ENCODE data around the gene BORCS8. TPM values are rescaled to one million over a fixed set of nuclear protein-coding genes. Genes with fewer than 3 reads are reported as not detected.
"Not testable (repeated sequence)": the region's sequence is repeated elsewhere in the genome, so short reads cannot be mapped to it uniquely, and the experiment has no call there.

Gene BORCS8
- total RNA-seq, 1 donor = 13.4 TPM

DNA sequence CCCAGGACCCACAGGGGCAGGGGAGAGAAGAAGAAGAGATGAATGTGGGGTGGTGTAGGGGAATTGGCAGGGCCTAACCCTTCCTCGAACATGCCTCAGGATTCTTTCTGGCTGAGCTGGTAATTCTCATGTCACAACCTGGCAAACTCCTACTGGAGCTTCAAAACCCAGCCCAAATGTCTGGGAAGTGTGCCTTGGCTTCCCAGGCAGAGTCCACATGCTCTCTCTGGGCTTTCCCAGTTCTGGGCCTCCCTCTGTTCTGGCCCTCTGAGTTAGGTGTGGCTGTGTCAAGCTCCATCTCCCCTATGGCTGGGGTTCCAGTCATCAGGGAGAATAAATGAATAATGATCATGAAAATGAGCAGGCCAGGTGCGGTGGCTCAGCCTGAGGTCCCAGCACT, 42.5 kb downstream of the BORCS8 start:
- DNase-seq (ENCODE audit: low read depth) = no peak
- TF ChIP-seq, protein P1, sequence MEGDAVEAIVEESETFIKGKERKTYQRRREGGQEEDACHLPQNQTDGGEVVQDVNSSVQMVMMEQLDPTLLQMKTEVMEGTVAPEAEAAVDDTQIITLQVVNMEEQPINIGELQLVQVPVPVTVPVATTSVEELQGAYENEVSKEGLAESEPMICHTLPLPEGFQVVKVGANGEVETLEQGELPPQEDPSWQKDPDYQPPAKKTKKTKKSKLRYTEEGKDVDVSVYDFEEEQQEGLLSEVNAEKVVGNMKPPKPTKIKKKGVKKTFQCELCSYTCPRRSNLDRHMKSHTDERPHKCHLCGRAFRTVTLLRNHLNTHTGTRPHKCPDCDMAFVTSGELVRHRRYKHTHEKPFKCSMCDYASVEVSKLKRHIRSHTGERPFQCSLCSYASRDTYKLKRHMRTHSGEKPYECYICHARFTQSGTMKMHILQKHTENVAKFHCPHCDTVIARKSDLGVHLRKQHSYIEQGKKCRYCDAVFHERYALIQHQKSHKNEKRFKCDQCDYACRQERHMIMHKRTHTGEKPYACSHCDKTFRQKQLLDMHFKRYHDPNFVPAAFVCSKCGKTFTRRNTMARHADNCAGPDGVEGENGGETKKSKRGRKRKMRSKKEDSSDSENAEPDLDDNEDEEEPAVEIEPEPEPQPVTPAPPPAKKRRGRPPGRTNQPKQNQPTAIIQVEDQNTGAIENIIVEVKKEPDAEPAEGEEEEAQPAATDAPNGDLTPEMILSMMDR (IDR thresholded peaks at IDR 0.05; ENCODE audit: insufficient read depth, low read depth, low read length) = no peak
- no peak overlapping the region for H3K4me3 ChIP-seq (ENCODE audit: low read depth, low read length)

DNA sequence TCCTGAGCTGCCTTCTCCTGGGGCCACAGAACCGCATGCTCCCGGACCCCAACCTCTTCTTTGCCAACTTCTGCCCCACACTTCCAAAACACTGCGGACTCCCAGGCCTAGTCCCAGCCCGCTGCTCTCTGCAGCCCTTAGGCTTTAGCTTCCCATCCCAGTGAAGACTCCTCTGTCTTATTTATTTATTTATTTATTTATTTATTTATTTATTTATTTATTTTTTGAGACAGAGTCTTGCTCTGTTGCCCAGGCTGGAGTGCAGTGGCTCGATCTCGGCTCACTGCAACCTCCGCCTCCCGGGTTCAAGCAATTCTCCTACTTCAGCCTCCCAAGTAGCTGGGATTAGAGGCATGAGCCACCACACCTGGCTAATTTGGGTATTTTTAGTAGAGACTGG, 43.4 kb downstream of the BORCS8 start:
- H3K4me3 ChIP-seq (ENCODE audit: low read depth, low read length); DNase-seq (ENCODE audit: low read depth): not testable (repeated sequence)

DNA sequence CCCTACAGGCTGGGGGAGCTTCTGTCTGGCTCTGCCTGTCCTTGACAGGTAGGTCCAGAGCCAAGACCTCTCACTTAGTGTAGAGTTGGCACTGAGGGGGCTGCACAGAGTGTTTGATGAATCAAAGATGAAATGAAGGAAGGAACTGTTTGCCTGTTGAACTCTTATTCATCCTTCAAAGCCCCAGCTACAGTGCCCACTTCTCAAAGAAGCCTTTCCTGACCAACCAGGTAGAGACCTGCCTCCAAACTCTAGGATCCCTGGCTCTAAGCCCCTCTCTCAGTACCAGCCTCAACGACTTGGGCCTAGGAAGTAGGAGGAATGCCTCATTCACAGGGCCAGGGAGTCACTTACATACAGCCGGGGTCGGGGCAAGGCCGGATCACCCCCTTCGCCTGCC, 44.6 kb downstream of the BORCS8 start:
- H3K4me3 ChIP-seq (ENCODE audit: low read depth, low read length) = no peak overlapping the region
- no peak for DNase-seq (ENCODE audit: low read depth)
- TF ChIP-seq, protein P1 (IDR thresholded peaks at IDR 0.05; ENCODE audit: insufficient read depth, low read depth, low read length) = no peak

DNA sequence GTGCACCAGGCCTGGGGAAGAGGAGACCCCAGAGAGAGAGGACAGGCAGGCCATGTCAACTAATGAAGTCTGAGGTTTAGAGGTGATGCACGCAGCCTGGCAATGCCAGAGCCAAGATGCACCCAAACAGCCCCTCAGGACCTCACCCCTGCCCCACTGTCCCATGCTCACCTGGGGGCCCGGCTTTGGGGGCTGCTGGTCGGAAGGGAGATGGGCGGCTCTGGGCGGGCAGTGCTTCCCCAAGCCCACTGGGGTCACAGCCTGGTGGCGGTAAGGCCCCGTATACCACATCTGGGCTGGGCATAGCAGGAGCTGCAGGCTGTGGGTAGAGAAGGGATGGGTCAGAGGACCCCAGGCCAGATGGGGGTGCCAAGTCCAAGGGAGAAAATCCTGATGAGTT, 45.1 kb downstream of the BORCS8 start:
- TF ChIP-seq, protein P1 (IDR thresholded peaks at IDR 0.05; ENCODE audit: insufficient read depth, low read depth, low read length) = no peak
- DNase-seq (ENCODE audit: low read depth) = no peak
- no peak overlapping the region for H3K4me3 ChIP-seq (ENCODE audit: low read depth, low read length)

GRCh38 chr19:19145684-19146608, 46.0 kb downstream of the BORCS8 start:
- DNase-seq (ENCODE audit: low read depth) = peak; percentile 59
- TF ChIP-seq, protein P1 (IDR thresholded peaks at IDR 0.05; ENCODE audit: insufficient read depth, low read depth, low read length) = peak; percentile 93
- no peak overlapping the region for H3K4me3 ChIP-seq (ENCODE audit: low read depth, low read length)

DNA sequence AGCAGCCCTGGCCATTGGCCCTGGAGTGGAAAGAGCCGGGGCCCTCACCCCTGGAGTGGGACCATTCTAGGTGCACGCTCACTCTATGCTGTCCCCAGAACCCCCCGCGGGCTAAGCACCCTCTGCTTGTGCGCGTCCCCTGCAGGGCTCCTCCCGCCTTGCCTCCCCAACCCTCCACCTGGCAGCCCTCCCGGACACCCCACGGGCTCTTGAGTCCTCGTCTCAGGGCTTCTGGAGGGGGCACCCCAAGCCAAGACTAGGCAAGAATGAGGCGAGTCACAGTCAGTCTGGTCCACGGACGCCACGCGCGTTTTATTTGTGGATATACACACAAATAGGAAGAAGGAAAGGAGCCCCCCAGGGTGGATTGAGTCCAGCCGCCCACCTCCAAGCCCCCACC, 46.7 kb downstream of the BORCS8 start:
- H3K4me3 ChIP-seq (ENCODE audit: low read depth, low read length) = no peak overlapping the region
- TF ChIP-seq, protein P1 (IDR thresholded peaks at IDR 0.05; ENCODE audit: insufficient read depth, low read depth, low read length) = no peak
- DNase-seq (ENCODE audit: low read depth) = no peak

- TF ChIP-seq, protein P1 (IDR thresholded peaks at IDR 0.05; ENCODE audit: insufficient read depth, low read depth, low read length) = no peak
Observed at GRCh38 chr19:19142347-19142746, 49.6 kb downstream of the BORCS8 start.

More at GRCh38 chr19:19142347-19142746, 49.6 kb downstream of the BORCS8 start:
- H3K4me3 ChIP-seq (ENCODE audit: low read depth, low read length) = no peak overlapping the region
- no peak for DNase-seq (ENCODE audit: low read depth)
